ENCODE results near the gene NFKBIE. TPM values are rescaled to one million over a fixed set of nuclear protein-coding genes. Genes with fewer than 3 reads are reported as not detected.

NFKBIE gene, protein sequence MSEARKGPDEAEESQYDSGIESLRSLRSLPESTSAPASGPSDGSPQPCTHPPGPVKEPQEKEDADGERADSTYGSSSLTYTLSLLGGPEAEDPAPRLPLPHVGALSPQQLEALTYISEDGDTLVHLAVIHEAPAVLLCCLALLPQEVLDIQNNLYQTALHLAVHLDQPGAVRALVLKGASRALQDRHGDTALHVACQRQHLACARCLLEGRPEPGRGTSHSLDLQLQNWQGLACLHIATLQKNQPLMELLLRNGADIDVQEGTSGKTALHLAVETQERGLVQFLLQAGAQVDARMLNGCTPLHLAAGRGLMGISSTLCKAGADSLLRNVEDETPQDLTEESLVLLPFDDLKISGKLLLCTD
- 5.6 and 6.1 TPM in 2 replicates for total RNA-seq

GRCh38 chr6:44265007-44265721 lies at the start of gene NFKBIE:
Gene NFKBIE, minus strand, starts transcription at chr6:44265551. Its CDS starts 205 bp downstream, at chr6:44265346.

GRCh38 chr6:44312901-44313788 lies 47.8 kb upstream of the NFKBIE start, which contains the start of gene AARS2:
Gene AARS2, minus strand, starts transcription at chr6:44313347. Its CDS starts 24 bp downstream, at chr6:44313323.

GRCh38 chr6:44269921-44270525 lies 4.7 kb upstream of the NFKBIE start, which contains the start of gene TMEM151B:
Gene TMEM151B, plus strand, starts transcription at chr6:44270450. Its CDS starts 293 bp downstream, at chr6:44270743.

DNA sequence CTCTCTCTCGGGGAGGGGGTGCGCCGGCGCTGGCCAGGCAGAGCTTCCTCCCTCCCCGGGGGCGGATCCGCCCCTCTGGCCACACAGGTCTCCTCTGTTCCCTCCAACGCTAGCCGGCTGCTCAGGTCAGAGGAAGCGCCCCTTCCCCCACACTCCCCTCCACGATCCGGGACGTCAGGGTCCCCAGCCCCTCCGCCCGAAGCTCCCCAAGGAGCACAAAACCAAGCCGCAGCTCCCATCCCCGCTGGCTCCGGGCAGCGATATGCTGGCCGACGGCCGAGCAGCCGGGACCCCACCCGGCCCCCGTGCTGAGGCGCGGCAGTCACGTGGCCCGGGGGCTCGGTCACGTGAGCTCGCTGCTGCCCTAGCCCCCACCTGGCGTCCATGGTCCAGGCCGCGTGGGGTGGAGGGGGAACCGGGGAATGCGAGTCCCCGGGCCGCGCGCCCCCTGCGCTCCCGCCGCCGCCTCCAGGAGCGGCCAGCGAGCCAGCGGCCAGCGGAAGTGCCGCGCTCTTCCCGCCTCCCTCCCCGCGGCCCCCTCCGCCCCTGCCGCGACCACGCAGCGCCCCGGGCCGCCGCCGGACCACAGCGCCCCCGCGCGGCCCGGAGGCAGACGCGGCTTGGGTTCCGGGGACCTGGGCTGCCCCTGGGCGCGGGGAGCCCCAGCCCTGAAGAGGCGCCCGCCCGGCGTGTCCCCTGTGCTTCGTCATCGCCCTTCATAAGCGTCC lies 8.2 kb downstream of the NFKBIE start, which contains the start of gene SLC35B2:
TSS of gene SLC35B2 (minus strand) at position 504 of the 728 bp plus-strand sequence. CDS start at position 386, 118 bp downstream.

DNA sequence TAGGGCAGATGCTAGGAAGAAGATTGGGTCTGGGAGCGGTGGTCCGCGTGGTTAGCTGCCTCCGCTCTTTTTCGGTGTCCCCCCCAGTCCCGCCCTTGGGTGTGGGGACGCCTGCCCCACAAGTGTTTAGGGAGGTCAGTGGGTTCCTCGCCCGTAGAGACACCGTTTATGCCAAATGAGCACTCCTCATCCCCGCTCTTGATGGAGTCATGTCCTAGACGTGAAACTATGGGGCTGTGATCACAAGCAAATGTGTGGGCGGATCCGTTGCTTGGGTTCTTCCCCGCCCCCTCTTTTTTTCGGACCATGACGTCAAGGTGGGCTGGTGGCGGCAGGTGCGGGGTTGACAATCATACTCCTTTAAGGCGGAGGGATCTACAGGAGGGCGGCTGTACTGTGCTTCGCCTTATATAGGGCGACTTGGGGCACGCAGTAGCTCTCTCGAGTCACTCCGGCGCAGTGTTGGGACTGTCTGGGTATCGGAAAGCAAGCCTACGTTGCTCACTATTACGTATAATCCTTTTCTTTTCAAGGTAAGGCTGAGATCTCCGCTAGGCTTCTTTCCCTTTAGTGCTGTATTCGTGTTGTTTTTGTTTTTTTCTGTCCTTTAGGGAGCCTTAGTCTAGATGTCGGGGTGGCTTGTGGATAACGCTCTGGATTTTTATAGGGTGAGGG lies 18.6 kb downstream of the NFKBIE start, which contains the start of gene HSP90AB1:
TSS of gene HSP90AB1 (plus strand) at position 439 of the 675 bp plus-strand sequence. CDS start 1,529 bp downstream, outside the sequence.

GRCh38 chr6:44223319-44224028 lies 41.9 kb downstream of the NFKBIE start, which contains the start of gene SLC29A1:
Gene SLC29A1, plus strand, starts transcription at chr6:44223595. Its CDS starts 3,719 bp downstream, at chr6:44227314.

GRCh38 chr6:44216677-44217331 lies 48.5 kb downstream of the NFKBIE start, which contains the start of gene MYMX:
Gene MYMX, plus strand, starts transcription at chr6:44216926. Its CDS starts 546 bp downstream, at chr6:44217472.

Other genes starting within 250 kb of the NFKBIE start
- 28.6 and 48.4 TPM in 2 replicates for gene MRPL14, start 138.1 kb downstream of the NFKBIE start, total RNA-seq
- 25.5 and 56.4 TPM in 2 replicates for gene TMEM63B, start 138.0 kb downstream of the NFKBIE start, total RNA-seq
- not detected in 2 replicates for gene CAPN11, start 106.7 kb downstream of the NFKBIE start, total RNA-seq
- gene MYMX, start 48.6 kb downstream of the NFKBIE start, total RNA-seq, result not detected in 2 replicates
- gene SLC29A1, start 42.0 kb downstream of the NFKBIE start, total RNA-seq, result 1.8 and 11.9 TPM in 2 replicates
- gene HSP90AB1, start 18.4 kb downstream of the NFKBIE start, total RNA-seq, result 599 and 807 TPM in 2 replicates
- 105 and 143 TPM in 2 replicates for gene SLC35B2, start 8.0 kb downstream of the NFKBIE start, total RNA-seq
- gene TMEM151B, start 4.9 kb upstream of the NFKBIE start, total RNA-seq, result 0.05 TPM in 1 of 2 replicates, not detected in the other
- gene AARS2, start 47.8 kb upstream of the NFKBIE start, total RNA-seq, result 16.3 and 23.6 TPM in 2 replicates
- gene SPATS1, start 77.1 kb upstream of the NFKBIE start, total RNA-seq, result not detected in 2 replicates
- gene CDC5L, start 122.2 kb upstream of the NFKBIE start, total RNA-seq, result 18.7 and 23.6 TPM in 2 replicates